NK-92 (cell line): Measurements from ENCODE around the gene SMIM9.
"Not testable (repeated sequence)": the region's sequence is repeated elsewhere in the genome, so short reads cannot be mapped to it uniquely, and the experiment has no call there.

Source experiments
- DNase-seq: peaks from one replicate; lab custom pipeline; 2025; ENCODE audit not compliant: unreplicated experiment; lab: John Stamatoyannopoulos, UW

Gene SMIM9

DNA sequence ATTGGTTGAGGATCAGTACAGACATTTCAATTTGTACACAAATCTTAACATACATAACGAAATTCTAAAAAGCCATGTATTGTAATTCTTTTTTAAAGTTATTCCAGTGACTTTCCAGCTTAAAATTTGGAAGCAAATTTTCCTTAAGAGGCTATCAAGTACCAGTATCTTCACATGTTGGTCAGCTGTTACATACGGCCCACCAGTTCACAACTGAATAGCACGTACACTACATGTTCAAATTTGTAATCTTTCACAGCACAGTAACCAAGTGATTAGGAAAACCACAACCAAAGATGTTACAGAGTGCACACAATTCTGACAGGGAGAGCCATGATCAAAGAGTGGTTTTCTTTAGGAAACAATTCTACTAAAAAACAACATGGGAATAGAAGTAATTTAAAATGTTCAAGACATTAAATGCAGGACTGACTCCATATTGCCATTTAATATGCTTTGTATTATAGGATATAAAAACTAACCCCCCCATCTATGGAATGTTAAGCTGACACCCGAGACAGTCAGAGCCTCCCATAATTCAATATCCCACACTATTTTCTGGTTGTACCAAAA lies 18.1 kb downstream of the SMIM9 start:
- DNase-seq: not testable (repeated sequence)

DNA sequence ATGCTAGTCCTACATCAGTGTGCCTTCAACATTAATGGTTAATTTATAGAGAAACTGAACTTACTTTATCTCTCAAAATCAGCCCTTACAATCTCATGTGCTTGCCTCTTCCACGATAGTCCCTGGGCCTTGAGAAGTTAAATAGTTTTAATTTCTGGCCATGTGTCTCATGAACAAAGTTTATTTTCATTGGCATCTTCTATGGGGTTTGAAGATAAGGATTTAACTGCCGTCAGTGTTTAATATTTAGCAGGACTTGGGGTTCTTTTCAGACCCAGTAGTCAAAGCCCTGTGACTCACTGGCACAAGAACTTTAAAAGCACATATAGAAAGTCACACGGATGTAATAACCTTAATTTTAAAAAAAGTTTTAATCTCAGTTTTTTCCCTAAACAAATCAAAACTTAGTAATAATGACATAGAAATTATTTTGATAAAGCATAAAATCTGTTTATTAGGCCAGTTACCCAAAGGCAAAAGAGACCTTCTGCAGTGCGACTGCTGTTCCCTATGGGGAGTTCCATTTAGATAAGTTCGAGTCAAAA lies 19.1 kb downstream of the SMIM9 start:
- no peak for DNase-seq

DNA sequence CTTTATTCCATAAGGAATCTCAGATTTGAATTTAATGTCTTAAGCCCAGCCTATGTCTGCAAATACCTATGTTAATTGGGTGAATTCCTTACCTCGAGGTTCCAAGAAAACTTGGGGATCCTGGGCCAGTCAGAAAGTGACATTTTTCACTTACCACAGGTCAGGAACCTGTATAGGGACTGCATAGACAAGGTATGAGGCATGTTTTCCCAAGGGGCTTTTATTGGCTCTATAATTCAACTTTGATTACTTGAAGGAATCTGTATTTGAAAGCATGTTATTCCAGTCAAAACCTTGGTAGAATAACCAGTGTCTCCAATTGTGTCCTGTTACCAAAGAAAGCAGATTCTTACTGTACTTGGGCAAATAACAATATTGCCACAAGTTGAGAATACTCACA lies 20.7 kb downstream of the SMIM9 start:
- DNase-seq: no peak

DNA sequence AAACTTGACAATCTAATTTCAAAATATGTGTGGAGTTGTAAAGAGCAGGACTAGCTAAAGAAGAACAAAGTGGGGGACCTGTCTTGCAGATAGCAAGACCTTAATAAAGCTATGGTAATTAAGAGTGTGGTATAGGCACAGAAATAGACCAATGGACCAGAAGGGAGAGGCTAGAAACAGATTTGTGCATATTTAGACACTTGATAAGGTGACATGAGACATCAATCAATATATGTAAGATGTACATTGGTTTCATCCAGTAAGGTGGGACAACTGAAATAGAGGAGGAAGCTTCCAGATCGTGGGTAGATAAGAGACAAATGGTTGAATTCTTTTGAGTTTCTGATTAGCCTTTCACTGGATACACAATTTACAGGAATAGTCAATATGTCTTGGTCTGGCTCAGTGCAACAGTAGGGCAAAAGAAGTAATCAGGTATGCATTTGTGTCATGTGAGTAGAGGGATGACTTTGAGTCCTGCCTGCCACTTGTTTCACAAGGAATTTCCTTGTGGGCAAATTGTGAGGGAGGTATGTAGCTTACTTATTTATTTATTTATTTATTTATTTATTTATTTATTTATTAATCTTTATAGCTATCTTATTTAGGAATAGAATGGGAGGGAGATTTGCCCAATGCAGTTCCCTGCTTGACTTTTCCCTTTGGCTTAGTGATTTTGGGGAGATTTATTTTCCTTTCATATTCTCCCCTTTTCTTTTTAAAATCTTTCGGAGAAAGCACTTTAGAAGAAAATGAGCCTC lies 21.9 kb downstream of the SMIM9 start:
- no peak for DNase-seq

DNA sequence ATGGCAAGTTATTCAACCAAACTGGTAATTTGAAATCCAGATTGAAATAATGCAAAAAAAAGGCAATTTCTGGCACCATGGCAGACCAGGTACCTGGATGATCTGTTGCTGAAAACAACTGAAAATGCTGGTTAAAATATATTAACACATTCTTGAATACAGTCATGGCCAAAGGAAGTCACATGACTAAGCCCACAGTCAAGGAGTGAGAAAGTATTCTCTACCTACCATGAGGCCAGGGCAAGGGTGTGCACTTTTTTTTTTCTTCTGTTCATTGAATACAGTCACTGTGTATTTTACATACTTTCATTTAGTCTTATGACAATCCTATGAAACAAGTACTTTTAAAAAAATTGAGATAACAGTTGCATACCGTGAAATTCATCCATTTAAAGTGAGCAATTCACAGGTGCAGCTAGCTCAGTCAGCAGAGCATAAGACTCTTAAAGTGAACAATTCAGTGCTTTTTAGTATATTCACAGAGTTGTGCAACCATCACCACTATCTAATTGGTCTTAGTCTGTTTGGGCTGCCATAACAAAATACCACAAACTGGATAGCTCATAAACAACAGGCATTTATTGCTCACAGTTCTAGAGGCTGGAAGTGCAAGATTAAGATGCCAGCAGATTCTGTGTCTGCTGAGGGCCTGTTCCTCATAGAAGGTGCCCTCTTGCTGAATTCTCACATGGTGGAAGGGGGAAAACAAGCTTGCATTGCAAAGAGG lies 24.4 kb downstream of the SMIM9 start:
- no peak for DNase-seq

DNA sequence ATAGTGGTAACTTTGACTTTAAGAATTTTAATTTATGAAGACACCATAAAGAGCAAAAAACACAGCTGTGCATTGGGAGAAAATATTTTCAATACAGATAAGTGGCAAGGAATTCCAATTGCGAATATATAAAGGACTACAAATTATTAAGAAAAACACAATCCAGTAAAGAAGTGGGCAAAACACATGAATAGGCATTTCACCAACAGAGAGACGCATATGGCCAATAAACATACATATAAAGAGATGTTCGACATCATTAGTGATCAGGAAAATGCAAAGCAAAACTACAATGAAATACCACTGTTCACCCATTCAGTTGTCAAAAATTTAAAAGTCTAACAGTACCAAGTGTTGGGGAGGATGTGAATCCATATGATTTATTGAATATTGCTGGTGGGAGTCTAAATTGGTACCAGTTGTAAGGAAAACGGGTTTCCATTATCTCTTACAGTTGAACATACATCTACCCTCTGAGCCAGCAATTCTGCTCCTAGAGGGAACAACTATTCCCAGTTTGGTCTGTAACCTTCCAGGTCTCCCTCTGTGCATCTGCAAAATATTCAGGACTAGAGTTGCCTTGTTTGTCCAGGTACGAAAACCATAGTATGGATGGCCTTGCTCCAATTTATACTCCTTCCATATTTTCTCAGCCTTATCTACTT lies 27.5 kb downstream of the SMIM9 start:
- DNase-seq: no peak

DNA sequence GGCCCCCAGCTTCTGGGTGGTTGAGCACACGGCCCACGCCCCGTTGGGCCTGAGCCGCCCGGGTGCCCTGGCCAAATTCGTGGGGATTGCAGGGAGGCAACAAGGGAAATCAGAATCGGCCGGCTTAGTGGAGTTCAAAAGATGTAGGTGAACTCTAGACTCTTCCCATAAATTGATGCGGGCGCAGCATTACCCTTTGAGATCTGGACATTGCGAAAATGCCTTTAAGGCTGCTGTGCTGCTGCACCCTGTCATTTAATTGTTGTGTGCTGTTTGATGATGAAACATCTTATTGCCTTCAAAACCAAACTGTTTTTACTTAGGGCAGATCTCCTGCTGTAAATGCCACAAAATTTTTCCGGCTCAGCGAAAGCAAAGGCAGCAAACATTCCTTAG lies 28.8 kb downstream of the SMIM9 start:
- no peak for DNase-seq

DNA sequence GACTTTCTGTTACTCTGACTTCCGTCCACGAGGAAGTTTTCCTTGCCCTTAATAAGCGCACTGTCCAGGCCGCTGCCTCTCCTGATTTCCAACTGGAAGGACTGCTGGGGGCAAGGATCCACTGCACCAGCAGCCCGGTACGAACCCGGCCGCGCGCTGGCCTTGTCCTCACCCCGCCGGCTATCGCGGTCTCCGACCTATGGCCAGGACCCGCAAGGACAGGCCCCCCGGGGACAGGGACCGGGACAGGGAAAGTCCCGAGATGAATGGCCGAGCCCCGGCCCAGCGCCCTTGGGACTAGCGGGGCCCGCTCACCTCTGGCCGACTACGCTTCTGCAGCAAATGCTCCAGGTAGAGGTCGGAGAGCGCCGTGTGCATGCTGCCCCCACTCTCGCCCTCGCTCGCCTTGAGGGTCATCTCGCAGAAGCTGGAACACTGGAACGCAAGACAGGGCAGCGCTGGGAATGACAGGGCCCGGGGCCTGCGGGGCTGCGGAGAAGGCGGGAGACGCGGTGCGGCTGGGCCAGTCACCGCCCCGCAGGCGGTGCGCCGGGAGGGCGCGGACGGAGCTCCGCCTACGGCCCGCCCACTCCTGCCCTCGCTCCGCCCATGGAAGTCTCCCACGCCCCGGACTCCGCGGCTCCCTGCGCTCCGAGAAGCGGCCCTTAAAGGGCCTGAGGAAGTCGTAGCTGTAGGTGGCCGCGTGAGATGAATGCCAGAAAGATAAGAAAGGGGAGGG lies 29.3 kb downstream of the SMIM9 start, which contains the start of gene MPP1:
TSS of gene MPP1 (minus strand) at position 529 of the 739 bp plus-strand sequence. CDS start at position 417, 112 bp downstream.
- DNase-seq: no peak

DNA sequence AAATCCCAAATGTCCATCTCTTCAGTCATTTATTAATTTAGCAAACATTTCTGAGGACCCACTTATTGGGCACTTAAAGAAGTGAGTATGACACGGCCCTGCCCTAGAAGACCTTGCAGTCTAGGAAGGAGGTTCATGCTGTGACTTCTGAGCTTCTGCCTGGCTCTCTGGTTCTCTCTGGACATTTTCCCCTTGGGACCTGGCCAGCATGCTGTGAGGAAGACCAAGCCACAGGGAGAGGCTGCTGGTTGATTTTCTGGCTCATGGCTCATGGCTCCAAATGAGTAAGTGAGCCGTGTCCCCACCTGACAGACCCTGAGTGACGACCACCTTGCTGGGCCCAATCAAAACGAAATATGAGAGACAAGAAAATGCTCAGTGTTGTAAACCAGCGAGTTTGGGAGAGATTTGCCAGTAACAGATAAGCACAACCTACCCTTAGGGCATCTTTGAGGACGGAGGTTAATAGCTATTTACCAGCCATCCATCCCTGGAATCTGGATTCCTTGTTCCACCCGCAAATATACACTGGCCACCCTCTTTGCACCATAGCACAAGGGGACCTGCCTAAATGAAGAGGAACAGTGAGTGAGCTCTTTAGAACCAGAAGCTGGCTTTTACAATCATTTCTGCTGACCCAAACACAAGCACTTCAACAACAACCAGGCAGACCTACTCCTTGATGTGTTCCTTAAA lies 30.1 kb downstream of the SMIM9 start:
- DNase-seq: no peak

DNA sequence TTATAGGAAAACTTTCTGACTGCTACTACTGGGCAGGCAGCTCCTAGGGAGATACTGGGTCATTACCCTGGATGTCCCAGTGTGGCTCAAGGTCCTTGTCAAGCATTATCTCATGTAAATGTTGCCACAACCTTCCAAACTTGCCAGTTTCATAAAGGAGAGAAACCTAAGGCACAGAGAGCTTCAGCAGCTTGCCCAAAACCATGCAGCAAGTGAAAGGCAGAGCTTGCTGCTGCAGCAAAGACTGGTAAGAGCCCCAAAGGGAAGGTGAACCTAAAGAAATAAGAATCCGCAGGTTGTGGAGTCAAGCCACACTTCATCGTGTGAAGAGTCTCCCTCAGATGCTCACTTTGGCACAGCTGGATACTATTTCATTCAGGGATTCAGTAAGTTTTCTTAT lies 31.5 kb downstream of the SMIM9 start:
- no peak for DNase-seq

DNA sequence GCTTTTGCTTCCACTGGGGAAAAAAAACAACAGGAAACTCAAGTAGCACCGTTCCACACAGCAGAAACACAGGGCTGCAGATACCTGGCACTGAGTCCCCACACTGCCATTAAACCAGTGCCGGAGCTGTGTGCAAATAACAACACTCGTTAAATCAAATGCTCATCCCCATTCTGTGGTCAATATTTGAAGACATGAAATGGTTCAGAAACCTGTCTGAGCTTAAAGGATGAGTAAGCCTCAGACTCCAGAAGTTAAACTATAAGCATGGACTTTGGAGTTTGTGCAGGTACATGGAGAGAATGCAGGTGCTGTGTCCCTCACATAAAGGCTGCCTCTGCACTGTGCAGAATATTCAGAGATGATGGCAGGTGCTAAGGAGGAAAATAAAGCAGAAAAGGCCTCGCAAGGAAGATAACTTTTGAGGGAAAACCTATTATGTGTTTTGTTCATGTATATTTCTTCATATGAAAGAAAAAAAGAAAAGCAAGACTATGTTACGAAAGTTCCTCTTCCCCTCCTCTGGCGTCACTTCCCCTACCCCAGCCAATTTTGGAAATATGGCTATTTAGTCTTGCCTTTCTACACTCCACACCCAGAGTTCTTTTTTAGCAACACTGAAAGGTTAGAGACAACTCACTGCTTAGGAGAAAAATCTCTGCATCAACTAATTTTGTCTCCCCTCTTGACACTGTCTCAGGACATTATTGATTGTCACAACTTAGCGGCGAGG lies 33.8 kb downstream of the SMIM9 start:
- DNase-seq: no peak

DNA sequence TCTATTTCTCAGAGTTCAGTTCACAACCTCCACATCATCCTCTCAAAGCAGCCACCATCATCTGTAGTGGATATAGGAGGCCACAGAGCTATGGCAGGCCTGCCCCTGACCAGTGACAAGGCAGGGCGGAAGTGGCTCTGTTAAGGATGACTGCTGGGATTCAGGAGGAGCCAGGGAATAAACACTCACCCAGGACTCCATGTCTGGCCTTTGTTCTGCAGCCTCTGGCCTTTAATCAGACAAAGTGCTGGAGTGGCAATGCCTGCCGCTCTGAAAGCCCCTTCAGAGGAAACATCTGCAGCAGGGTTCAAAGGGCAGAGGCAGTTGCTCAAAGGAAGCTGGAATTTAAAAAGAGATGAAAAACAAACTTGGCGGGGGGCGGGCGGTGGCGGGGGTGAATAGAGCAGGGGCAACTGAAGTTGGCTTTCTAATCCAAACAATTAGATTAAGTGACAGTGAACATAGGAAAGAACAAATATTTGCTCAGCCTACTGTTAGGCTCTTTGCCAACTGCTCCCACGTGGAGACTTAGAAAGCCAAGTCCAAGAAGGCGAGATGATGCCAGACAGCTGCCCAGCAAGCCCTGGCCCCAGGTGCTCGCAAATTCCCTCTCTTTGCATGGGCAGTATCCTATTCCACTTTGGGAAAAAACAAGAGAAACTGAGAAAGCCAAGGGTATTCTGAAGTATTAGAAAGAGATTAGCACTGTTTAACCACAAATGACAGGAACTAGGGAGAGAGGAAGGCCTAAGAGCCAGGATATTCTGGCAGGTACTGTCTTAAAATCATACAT lies 34.7 kb downstream of the SMIM9 start:
- DNase-seq: no peak

DNA sequence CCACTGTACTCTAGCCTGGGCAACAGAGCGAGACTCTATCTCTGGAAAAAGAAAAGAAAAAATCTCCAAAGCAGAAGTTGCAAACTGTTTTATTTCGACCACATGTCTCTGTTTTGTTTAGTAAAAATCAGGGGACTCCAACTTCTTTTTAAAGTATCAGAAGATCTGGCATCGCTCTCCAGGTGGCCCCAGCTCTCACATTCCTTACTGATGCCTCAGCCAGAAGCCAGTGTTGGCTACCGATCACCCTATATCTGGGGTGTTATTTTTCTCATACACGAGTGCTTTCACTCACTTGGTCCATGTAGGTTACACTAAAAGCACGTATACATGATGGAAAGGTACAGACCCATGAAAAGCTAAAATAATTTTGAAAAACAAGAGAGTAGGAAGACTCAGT lies 37.5 kb downstream of the SMIM9 start:
- DNase-seq: no peak

DNA sequence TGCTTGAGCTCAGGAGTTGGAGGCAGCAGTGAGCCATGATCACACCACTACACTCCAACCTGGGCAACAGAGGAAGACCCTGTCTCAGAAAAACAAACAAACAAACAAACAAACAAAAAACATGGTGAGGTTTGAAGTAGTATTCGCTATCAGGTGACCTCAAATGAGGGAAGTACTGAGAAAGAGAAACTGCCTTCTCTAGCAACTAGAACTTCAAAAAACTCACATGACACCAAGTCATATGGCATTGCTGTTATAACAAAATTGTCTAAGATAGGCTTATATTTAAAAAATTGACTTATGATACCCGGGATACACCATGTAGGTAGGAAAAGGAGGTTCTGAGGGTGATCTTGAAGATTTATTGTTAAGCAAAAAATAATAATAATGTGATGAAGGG lies 39.4 kb downstream of the SMIM9 start:
- no peak for DNase-seq

DNA sequence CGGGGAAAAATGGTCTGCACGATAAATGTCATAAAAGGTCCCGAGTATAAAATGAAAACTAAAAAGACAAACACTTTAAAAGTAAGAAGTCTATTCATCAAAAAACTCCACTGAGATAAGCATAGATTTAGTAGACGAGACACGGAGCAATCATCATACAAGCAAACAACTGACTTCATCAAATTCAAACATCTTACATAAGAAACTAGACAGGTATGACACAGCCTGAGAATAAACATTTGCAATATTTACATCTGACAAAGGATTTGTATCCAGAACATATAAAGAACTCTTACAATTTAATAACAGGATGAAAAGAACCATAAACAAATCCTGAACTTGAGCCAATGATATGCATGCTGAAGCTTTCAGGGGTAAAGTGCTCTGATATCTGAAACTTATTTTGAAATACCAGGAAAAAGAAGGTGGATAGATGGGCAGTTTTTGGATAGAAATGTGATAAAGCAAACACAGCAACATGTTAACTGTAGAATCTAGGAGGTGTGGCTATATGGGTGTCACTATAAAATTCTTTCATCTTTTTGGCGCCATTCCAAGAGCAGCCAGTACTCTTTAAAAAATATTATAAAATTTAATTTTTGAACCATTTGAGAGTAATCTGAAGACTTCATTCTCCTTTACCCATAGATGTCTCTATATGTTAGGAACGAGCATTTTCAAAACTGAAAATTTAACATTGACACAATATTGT lies 41.2 kb downstream of the SMIM9 start:
- DNase-seq: no peak

DNA sequence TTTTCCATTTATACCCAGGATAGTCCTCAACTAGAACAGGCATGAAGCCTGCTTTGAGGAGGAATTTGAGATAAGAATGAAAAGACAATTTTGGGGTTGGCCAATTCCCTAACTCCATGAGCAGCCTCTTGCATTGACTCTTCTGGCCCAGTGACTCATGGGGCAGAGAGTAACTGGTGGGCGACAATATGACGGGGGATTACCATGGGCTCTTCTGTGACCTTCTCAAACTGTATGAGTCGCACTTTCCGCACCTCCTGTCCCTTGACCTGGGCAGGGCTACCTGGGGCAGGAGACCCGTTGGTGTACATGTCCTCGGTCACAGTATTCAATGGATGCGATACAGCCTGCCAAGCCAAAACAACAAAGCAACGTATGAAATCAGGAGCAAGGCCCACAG lies 42.5 kb downstream of the SMIM9 start:
- DNase-seq: no peak

DNA sequence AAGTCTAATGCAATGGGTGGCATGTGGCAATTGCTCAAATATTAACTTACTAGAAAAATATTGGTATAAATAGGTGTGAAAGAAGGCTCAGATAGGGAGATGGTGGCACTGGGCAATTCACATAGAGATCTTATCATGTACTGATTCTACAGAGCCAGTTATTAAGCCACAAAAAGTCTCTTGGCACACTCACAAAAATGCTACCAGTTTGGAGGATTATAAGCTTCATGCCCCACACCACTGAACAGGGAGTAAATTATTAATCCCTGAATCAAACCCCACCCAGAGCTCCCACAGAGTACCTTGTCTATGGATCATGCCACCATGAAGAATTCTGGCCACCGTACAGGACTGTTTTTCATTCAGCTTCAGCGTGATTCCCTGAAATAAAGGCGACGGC lies 43.0 kb downstream of the SMIM9 start:
- no peak for DNase-seq

DNA sequence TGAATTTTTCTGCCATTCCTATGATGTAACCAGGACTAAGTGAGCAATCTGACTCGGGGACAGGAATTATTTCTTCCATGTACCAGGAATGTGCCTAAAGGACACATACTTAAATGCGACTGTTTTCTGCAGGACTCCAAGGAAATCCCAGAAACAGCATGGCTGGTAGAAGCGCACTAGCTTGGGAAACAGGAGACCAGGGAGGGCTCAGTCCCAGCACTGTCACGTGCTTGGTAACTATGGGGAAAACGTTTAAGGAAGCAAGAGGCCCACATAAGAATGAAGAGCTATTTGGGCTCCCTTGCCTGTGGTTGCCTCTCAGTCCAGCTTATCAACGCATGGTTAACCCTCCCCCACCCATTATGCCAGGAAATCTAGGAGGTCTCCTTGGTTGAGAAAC lies 48.7 kb downstream of the SMIM9 start:
- no peak for DNase-seq
